GM18507 (cell line): ENCODE results near the gene POU4F1.

Experiments used
- DNase-seq: peaks from one replicate; pipeline ENCODE4 v3.0.0; 2011; ENCODE audit warnings: low read depth; ENCODE audit not compliant: insufficient read length; ENCODE audit errors: extremely low spot score
- FAIRE-seq: peaks from 2 replicates; lab custom pipeline; 2011; peaks lifted over from hg19 to GRCh38; lab: Jason Lieb, UNC

Gene POU4F1

DNA sequence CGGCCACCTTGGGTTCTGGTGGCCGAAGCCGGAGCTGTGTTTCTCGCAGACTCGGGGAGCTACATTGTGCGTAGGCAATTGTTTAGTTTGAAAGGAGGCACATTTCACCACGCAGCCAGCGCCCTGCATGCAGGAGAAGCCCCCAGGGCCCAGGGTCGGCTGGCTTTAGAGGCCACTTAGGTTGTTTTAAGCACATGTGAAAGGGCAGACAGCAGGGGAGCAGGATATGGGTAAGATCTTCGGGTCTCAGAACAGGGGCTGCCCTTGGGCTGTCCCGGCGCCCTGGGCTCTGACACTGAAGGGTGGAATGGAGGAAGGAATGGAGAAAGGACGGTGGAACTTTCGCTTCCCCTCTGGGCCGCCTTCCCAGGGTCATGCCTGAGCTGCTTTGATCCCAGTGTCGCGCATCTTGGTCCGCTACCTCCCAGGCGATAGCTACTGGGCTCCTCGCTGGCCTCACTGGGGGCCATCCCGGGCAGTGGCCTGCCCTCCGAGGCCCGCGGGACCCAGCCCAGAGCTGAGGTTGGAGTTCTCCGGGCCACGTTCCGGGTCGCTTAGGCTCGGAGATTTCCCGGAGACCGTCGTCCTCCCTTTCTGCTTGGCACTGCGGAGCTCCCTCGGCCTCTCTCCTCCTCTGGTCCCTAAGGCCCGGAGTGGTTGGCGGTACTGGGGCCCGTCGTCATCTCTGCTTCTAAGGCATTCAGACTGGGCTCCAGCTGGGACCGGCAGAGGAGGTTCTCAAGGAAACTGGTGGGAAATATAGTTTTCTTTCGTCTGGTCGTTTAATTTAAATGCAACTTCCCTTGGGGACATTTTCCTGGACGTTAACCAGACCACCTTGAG lies 4.3 kb upstream of the POU4F1 start:
- FAIRE-seq (no peak), DNase-seq (no peak)

DNA sequence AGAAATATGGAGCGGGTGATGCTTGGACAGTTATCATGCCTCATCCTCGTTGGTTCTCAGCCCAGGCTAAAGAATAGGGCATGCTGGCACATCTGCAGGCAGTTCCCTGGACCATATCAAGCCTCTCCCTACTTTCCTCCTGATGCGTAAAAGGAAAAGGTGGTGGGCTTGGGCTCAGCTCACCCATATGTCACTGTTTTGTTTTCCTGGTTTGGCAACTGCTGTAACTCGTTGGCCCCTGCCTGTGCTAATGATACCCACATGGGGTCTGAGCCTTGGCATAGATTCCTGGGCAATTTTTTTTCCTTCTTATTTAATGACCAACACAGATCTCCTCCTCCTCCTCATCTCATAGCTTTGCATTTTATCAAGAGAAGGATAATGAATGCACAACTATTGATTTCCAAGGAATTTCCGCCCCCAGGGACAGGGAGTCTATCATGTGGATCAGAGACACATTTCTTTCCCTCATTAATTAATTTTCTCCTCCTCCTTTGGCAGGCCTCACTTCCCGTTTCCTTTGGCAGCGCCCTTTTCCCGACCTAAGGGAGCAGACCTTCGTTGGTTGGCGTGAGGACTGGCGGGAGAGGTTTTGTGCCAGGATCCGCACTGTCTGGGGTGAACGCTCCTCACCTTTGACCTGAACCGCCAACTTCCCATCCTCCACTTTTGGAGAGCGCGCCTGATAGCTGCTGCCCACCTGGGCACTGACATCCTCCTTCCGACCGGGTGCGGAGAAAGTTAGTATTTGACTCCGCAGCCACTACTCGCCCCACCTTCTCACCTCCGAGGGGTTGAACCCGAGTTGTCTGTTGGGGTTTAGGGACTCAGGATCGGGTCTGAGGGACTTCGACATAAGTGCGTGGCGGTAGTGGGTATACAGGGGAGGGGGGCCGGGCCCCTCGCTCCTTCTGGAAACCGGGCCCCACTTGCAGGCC lies 3.4 kb upstream of the POU4F1 start:
- DNase-seq = no peak

DNA sequence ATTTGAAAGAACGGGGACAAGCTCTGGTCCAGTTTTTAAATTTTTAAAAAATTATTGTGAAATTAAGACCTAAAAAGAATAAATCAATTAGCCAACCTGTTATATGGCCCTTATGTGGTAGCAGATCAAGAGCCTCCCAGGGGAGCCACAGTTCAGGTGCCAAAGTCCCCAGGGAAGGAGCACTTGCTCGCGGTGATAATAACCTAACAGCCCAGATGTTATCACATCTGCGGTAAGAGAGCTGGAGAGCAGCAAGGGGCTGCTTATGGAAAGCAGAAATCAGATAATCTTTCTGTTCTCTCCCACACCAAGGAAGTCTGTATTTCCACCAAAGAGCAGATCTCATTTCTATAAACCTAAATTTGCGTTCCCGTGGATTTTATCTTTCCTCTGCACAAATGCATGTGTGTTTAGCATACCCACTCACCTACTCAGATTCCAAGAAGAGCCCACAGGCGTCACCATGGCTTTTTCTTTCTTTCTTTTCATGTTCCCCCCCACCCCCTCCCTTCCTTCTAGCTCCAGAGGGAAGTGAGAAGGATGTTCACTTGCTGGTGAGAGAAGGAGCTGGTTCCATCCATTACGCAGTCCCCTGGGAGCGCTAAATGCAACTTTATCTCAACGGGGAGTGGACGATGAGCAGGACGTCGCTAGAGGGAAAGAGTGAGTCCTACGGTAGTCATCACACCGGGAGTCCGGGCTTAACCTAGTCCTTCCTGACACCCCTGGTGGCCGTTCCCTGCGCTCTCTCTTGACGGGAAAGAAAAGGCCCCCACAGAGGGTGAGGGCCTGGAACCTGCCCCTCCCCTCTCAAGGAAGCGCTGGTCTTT lies 1.6 kb upstream of the POU4F1 start:
- no peak for FAIRE-seq
- DNase-seq = no peak

More for the DNA sequence above, 3.4 kb upstream of the POU4F1 start:
- FAIRE-seq = no peak

DNA sequence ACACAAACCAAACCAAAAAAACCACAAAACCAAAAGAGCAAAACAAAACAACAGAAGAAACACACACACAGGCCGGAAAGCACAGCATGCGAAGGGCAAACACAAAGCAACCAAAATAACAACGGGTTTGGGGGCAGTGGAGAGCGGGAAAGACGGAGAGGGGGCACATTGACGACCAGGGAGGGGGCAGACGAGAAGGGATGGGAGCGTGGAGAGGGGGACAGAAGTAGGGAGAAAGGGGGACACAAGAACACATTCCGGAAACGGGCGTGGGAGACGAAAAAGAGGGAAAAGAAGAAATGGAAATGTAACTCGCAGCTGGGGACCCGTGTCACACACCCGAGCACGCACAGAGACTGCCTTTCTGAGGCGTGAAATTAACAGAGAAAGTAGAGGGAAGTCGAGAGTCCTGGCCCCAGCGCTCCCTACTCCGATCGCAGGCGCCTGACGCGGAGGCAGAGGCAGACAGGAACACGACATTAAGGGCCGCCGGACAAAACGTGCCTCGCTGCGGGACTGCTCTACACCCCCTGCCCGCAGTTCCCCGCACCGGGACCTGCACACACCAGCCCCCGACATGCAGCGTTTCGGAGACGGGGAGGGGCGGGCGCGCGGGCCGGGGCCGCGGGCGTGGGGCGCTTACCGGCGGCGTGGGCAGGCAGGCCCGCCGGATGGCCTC lies 652 bp downstream of the POU4F1 start:
- no peak for FAIRE-seq
- DNase-seq = no peak

DNA sequence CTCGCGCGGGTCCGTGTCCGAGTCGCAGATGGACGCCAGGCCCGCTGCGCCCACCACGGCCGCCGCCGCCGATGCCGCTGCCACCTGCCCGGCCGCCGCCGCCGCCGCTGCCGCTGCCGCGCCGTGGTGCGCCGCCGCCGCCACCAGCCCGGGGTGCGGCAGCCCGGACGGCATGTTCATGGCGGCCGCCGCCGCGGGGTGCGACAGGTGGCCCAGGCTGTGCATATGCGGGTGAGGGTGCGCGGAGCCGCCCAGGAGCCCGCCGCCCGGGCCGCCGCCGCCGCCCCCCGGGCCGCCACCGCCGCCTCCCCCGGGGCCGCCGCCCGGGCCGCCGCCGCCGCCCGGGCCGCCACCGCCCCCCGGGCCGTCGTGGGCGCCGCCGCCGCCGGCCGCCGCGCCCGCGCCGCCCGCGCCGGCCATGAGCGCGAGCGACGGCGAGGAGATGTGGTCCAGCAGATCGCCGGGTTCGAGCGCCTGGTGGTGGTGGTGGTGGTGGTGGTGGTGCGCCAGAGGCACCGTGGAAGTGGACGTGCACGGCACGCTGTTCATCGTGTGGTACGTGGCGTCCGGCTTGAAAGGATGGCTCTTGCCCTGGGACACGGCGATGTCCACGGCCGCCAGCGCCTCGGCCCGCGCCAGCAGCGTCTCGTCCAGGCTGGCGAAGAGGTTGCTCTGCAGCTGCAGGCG lies 1.3 kb downstream of the POU4F1 start:
- FAIRE-seq (no peak), DNase-seq (no peak)

DNA sequence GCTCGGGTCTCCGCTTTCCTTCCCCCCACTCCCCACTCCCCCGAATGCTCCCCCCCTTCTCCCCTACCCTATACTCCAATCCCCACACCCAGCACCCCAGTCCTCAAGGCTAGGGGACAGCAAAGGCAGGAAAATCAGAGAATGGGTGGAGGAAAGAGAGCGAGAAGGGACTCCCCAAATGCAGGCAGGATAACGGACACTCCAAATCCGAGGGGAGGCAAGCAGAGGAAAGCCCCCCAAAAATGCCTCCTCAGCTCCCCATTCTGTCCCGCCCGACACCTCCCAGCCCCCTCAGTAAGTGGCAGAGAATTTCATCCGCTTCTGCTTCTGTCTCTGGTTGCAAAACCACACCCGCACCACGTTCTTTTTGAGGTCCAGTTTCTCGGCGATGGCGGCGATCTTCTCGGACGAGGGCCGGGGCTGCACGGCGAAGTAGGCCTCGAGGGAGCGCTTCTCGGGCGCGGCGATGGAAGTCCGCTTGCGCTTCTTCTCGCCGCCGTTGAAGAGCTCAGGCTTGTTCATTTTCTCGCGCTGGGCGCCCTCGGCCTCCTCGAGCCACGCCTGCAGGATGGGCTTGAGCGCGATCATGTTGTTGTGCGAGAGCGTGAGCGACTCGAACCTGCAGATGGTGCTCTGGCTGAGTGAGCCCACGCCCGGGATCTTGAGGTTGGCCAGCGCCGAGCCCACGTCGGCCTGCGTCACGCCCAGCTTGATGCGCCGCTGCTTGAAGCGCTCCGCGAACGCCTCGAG lies 2.1 kb downstream of the POU4F1 start:
- no peak for FAIRE-seq

DNA sequence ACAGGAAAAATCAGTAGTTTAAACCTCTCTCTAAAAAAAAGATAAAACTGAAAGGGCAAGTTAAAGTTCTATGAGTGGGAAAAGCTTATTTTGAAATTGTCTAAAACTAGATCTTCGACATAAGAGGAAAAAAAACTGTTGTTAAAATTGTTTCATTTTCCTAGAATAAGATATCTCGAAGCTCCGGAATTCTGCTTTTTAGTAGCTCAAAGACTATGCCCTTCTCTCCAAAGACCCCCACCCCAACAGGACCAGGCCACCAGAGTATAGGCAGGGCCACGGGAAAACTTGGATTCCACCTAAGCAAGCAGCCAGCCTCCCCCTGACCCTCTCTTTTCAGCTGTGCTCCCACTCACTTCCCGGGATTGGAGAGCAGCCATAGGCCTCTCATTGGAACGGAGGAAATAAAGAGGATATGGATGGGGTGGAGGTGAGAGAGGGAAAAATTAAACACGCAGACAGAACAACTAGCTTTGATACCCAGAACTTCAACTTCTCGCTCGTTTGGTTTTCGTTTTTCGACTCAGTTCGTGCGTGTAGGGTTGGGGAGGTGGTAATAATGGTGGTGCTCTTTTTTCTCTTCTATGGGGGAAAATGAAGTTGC lies 3.0 kb downstream of the POU4F1 start:
- DNase-seq = no peak
- FAIRE-seq = no peak

More for the DNA sequence above, 2.1 kb downstream of the POU4F1 start:
- DNase-seq = no peak

DNA sequence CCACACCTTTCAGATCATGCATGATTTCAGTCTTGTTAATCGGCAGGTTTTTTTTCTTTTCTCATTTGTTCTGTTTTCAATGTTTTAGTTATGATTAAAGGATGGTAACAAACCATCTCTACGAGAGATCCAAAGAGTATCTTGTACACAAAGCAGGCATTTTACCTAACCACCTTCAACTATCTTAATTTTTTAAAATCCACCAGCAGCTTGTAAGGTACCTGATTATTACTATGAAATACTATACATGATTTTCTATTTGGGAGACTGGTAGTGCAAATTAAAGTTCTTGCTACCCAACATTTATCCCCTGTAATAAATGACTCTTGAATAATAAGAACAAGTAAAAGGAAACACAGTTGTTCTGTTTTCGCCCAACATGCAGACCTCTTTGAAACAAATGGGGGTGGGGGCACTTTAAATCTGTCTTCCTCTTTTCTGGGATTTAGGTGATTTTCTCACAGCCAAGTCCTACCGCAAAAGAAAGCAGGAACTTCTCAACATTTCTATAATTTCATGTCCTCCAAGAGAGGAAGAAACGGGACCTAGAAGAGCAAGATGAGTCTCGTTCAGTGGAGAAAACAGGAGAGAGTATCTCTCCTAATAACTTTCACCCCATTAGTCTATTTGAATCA lies 3.6 kb downstream of the POU4F1 start:
- DNase-seq = no peak
- no peak for FAIRE-seq

DNA sequence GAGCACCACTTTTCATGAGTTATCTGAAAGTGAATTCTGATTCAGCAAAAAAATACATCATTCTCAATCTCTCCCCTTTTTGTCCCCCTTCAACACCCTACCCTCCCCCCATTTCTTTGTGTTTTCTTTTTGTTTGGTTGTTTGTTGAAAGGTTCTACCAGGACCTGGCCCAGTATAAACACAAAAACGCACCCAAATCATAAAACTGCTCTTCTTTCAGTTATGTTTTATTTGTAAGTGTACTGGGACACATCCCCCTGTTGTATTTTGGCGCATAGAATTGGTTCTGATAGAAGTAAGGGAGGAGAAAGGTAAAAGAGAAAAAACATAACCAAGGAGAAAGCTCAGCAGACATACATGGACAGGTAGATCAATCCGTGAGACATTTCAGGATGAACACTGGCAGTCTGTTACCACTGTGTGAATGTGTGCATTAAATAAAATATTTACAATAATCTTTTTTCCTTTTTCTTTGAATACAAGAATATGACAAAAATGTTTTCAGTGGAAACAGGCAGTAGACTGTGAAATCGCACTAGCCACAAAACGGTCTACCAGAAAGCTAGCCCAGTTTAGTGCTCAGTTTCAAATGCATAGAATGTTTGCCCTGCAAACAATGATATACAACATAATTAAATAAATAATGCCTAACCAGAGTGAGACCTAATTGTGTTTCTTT lies 4.2 kb downstream of the POU4F1 start:
- FAIRE-seq = no peak
- DNase-seq = no peak

DNA sequence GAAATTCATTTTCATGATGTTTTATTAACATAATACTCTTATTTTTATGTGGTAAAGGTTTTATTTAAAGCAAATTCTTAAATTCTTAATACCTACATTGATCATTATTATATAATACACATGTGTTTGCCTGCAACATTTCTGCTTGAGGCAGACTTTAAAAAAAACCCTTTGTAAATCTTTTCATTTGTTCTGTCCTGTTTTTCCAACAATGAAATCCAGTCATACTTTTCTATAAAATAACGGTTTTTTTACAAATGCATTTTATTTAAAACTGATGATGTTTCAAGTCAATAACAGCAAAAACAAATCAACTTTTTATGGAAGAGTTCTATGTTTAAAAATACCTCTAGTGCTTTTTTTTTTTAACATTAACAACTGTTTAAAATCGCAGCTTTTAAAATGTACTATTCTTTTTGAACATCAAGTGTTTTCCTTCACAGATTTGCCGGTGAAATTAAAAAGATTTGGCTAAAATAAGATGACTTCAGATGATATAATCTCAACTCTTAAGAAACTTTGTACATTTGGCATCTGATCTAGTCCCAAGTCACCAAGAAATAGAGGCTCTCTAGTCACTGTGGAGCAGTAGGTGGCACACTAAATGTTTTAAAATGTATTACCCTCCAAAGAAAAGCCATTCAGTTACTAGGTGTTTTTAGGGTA lies 5.1 kb downstream of the POU4F1 start:
- FAIRE-seq (no peak), DNase-seq (no peak)

DNA sequence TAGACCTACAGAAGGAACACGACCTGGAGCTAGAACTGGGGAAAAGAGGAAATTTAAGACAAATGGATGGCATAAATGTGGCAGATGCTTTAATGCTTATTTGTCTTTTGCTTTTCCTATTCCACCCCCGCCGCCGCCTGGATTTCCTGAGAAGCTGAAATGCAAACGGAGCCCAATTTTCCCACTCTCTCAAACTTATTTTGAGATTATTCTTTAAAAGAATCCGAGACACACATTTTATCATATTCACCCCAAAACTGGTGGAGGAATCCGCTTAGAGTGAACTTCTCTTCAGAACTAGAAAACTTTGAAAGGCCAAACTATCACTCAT lies 5.8 kb downstream of the POU4F1 start:
- DNase-seq (no peak), FAIRE-seq (no peak)

DNA sequence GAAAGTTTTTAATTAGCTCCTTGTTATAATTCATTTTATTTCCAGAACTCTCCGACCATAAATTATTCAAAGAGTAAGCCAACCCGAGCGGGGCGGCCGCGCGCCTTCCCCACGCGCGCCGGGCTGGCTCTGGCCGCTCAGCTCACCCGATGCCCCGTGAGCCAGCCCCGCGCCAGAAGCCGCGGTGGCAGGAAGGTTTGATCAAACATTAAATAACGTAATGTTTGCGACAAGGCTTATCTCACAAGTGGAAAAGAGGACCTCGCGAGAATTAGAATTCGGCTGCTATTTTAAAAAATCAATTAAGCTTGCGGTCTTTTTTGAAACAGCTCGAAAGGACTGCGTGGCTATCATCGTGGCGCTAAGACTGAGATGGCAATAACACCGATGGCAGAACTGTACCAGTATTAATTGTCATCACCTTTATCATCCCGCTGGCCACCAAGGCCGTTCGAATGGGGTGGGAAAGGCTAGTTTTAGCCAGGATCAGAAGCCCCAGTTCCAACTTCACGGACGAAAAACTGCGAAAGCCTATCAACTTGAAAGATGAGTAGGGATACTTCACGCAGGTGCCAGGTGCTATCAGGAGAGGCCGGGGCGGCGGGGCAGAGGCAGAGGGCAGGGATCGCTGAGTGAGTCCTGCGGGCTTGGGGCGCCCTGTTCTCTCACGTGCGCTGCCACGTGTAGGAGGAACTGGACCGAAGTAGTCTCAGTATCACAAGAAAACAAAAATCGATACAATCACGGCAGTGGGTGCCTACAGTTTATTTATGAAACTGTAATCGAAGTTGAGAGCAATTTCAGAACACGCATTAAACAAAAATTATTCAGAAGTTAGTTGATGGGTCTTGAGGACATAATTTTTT lies 6.4 kb downstream of the POU4F1 start:
- no peak for DNase-seq
- no peak for FAIRE-seq

DNA sequence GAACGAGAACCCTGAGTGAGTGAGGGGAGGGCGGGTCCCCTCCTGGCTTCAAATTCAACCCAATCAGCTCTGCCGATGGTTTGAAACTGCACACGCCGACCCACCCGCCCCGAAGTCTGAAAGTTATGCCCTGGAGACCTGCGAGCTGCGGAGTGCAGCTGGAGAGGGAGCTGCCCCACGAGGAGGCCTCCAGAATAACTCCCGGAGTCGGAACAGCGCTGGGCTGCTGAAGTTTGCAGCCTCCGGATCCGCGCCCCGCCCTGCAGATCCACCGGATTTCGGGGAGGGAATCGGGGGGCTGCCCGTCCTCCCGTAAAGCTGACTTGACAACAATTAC lies 7.0 kb downstream of the POU4F1 start:
- DNase-seq = no peak
- no peak for FAIRE-seq

DNA sequence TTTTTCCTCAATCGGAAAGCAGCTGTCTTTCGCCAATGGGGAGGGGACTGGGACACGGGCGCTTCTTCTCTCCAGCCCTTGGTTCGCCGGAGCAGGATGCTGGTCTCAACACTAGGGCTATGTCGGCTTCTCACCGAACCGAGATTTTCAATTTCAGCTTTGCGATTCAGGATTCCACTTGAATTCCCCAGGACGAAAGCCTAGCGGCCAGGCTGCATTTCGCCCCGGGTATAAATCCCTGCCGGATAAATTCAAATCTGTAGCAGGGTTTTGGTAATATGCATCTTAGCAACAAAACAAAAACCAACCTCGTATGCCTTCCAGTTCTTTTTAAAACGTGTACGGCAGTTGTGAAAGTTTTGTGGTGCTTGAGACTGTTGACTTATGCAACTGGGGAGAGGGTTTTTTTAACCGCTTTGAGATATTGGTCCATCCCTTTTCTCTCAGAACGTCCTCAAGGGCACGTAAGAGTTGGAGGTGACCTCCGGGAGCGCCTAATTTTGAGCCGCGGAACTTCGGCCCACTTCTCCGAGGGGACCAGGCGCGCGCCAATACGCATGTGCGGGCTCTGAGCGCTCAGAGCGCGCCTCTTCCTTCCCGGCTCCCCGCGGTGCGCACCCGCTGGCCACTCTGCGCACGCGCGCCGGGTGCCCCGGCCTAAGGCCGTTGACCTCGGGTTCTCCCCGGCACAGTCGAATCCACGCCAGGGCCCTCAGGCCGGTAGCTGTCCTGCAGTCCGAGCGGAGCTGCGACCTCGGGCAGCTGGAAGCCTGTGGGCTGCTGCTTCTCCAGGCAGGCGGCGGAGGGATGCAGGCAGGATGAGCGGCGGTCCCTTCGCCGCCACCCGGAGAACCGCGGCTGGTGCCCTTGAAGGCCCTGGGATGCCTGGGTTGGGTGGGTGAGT lies 7.6 kb downstream of the POU4F1 start:
- FAIRE-seq (no peak), DNase-seq (no peak)
